Lung (tissue), 12 donors: Measurements from ENCODE around the gene KRTAP1-4. TPM values are rescaled to one million over a fixed set of nuclear protein-coding genes. Genes with fewer than 3 reads are reported as not detected.

ENCODE experiments used
- ATAC-seq: fragments of 200-7000 bp; cut with Tn5 transposase; one replicate; pipeline ENCODE4 v1.9.1; 2020; ENCODE audit warnings: moderate number of reproducible peaks; ENCODE audit not compliant: insufficient read depth, low FRiP score
- DNase-seq, 3 donors: peaks; one replicate each; pipeline ENCODE4 v3.0.0-alpha.2; 2013 to 2017
- H3K27ac ChIP-seq, 2 donors: one replicate each; pipeline ENCODE4 v1.5.1; 2013; ENCODE audit warnings: mild to moderate bottlenecking in 2 of 2, moderate library complexity in 2 of 2, control low read depth in 1 of 2, inconsistent platforms in 1 of 2, low read depth in 1 of 2, low read length in 1 of 2
- H3K27me3 ChIP-seq, 3 donors: one replicate each; pipeline ENCODE4 v1.5.1; 2013; ENCODE audit warnings: low read length in 2 of 3; ENCODE audit not compliant: control insufficient read depth in 3 of 3, insufficient read depth in 3 of 3
- H3K36me3 ChIP-seq, 4 donors: one replicate each; pipeline ENCODE4 v1.5.1; 2013; ENCODE audit warnings: low read length in 4 of 4, mild to moderate bottlenecking in 1 of 4, moderate library complexity in 1 of 4; ENCODE audit not compliant: control insufficient read depth in 4 of 4, insufficient read depth in 4 of 4
- H3K4me1 ChIP-seq, 5 donors: one replicate each; pipeline ENCODE4 v1.5.1; 2013; ENCODE audit warnings: low read length in 5 of 5, mild to moderate bottlenecking in 2 of 5, moderate library complexity in 1 of 5; ENCODE audit not compliant: control insufficient read depth in 5 of 5, insufficient read depth in 5 of 5
- H3K4me3 ChIP-seq: one replicate; pipeline ENCODE4 v1.5.1; 2013; ENCODE audit warnings: mild to moderate bottlenecking, control low read depth, moderate library complexity
- H3K9ac ChIP-seq, 2 donors: one replicate each; pipeline ENCODE4 v1.5.1; 2013; ENCODE audit warnings: low read length in 2 of 2, control low read depth in 1 of 2; ENCODE audit not compliant: insufficient read depth in 1 of 2
- H3K9me3 ChIP-seq, 4 donors: one replicate each; pipeline ENCODE4 v1.5.1; 2013; ENCODE audit warnings: low read length in 3 of 4, mild to moderate bottlenecking in 1 of 4, moderate library complexity in 1 of 4; ENCODE audit not compliant: control insufficient read depth in 4 of 4, insufficient read depth in 3 of 4
- WGBS, 2 donors: extraction: QIAGEN DNeasy Blood & Tissue Kit; methylation state at CpG; one replicate each; pipeline ENCODE4 v1.1.7; 2013; 5-methylcytosine and 5-hydroxymethylcytosine counted together
- polyA plus RNA-seq, 2 donors: library from polyadenylated mRNA; stranded (reverse); fragments of 200-250 nt; gene quantifications; one replicate each; pipeline ENCODE4 v1.2.1, GENCODE V29; 2013
- total RNA-seq, 2 donors: library from RNA; depleted of rRNA in 1 of 2; stranded (reverse); fragments of >200 nt in 1 of 2; gene quantifications; one replicate each; pipeline ENCODE4 v1.2.1, GENCODE V29; 2014 to 2021
- TF ChIP-seq, protein P1 (sequence below): IDR thresholded peaks from 2 replicates; pipeline ENCODE4 v1.5.1; 2012; ENCODE audit warnings: mild to moderate bottlenecking; ENCODE audit errors: control extremely low read depth, extremely low read depth
- donor health status: control.
- donor health status: control.
- donor health status: Bipolar disorder and iron deficiency.
- donor health status: healthy.
- donor health status: DM: yes; HTN: yes; CAD: no.

KRTAP1-4 gene
- total and polyA plus RNA-seq, 4 donors: not detected

DNA sequence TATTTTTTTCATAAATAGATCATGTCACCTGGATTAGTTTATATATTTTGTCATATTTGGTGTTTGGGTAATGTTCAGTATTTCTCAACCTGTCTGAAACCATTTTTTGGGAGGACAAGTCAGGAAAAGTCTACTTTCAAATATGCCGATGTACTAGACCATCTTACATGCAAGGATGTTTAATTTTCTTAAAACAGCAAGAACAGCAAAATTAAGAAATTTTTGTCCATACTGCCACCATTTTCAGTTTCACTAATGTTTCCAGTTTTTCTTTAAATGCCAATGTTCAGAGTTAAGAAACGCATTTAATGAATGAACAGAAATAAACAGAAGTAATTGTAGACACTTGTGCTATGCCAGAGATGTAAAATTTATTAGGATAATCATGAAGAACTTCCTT, 36.9 kb downstream of the KRTAP1-4 start:
- H3K9ac ChIP-seq: no peak overlapping the region

DNA sequence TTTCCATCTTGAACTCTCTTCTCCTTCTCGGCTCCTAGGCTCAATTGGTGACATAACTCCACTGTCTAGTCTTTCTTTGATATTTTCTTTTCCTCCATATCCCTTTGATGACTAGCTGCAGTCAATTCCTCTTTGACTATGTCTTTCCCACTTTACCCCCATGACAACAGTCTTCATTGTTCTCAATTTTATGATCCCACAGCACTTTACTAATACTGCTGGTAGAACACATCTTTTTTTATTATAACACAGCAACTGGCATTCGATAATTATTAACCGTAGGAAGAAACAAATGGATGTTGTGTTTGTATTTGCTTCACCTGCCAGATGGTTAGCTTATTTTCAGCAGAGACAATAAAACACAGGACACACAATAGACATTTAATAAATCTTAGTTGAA, 37.3 kb downstream of the KRTAP1-4 start:
- no peak for ATAC-seq
- WGBS, 2 donors: 90 to 96% methylated on average over 3 of the region's 3 CpGs
- H3K27me3 ChIP-seq: peaks cover 0 to 2% (median 0%) of the 10 kb centered on the region in 3 donors

More for the DNA sequence above, 36.9 kb downstream of the KRTAP1-4 start:
- Histone ChIP-seq H3K36me3 (no peaks in the 10 kb centered on the region), H3K9me3 (peaks cover 0 to 4% (median 0%) of the 10 kb centered on the region in 4 donors), H3K27ac (no peak overlapping the region), H3K27me3 (peaks cover 0 to 2% (median 2%) of the 10 kb centered on the region in 3 donors), H3K4me1 (no peaks in the 10 kb centered on the region), H3K4me3 (no peak overlapping the region)
- DNase-seq: no peak
- no peak for ATAC-seq
- TF ChIP-seq, protein P1, sequence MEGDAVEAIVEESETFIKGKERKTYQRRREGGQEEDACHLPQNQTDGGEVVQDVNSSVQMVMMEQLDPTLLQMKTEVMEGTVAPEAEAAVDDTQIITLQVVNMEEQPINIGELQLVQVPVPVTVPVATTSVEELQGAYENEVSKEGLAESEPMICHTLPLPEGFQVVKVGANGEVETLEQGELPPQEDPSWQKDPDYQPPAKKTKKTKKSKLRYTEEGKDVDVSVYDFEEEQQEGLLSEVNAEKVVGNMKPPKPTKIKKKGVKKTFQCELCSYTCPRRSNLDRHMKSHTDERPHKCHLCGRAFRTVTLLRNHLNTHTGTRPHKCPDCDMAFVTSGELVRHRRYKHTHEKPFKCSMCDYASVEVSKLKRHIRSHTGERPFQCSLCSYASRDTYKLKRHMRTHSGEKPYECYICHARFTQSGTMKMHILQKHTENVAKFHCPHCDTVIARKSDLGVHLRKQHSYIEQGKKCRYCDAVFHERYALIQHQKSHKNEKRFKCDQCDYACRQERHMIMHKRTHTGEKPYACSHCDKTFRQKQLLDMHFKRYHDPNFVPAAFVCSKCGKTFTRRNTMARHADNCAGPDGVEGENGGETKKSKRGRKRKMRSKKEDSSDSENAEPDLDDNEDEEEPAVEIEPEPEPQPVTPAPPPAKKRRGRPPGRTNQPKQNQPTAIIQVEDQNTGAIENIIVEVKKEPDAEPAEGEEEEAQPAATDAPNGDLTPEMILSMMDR: no peak
- WGBS, 2 donors: 94 to 97% methylated on average over 2 of the region's 2 CpGs

DNA sequence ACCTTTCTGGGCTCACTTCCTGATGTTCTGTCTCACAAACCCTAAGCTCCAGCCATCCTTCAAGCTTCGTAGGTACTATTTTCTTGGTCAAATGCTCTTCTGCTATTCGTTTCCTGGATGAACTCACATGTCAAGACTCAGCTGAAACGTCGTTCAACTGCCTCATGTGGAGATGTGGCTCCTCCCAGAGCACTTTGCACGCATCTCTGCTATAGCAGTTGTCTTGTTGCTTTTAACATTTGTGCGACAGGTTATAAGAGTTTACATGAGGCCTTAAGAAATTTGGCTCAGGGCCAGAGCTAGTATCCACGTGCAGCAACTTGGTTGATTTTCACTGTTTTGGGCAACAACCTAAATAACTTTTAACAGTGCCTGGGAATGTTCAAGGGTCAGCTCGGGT, 43.1 kb downstream of the KRTAP1-4 start:
- H3K9me3 ChIP-seq: peaks cover 0 to 4% (median 0%) of the 10 kb centered on the region in 4 donors
- TF ChIP-seq, protein P1: no peak
- ATAC-seq (no peak), DNase-seq (no peak)
- no peaks in the 10 kb centered on the region for H3K4me1 ChIP-seq
- no peak overlapping the region for H3K27ac ChIP-seq
- H3K9ac ChIP-seq: no peak overlapping the region
- H3K36me3 ChIP-seq: no peaks in the 10 kb centered on the region
- peaks cover 0 to 2% (median 0%) of the 10 kb centered on the region in 3 donors for H3K27me3 ChIP-seq
- WGBS, 2 donors: 56 to 72% methylated on average over 8 of the region's 8 CpGs
- H3K4me3 ChIP-seq: no peak overlapping the region

More for the DNA sequence above, 37.3 kb downstream of the KRTAP1-4 start:
- Histone ChIP-seq H3K4me3 (no peak overlapping the region), H3K27ac (no peak overlapping the region), H3K9ac (no peak overlapping the region), H3K36me3 (no peaks in the 10 kb centered on the region), H3K9me3 (peaks cover 0 to 4% (median 0%) of the 10 kb centered on the region in 4 donors), H3K4me1 (no peaks in the 10 kb centered on the region)
- no peak for DNase-seq
- TF ChIP-seq, protein P1: no peak

DNA sequence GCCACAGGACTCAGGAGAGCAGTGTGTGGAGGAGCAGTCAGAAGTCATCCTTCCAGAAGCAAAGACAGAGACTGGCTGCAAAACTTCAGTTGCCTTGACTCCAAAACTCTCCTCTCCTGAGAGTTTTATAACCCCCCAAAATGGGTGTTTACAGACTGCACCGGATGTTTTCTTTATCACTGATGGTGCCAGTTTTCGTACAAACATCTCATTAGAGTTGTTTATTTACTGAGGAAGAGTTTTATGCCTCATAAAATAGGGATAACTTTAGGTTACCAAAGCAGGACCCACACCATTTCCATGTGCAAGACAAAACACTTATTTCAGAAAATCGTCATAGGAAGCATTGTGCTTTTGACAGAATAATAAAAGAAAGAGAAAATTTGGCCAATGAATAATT, 45.8 kb downstream of the KRTAP1-4 start, which contains the start of gene KRT40:
Gene KRT40, minus strand, starts transcription at position 101 of the 400 bp plus-strand sequence. Its CDS starts 53 bp downstream, at position 48.
- Histone ChIP-seq H3K9ac (no peak within 1 kb of the TSS), H3K4me1 (peaks cover 0 to 10% (median 8%) of the 10 kb centered on the region in 5 donors), H3K9me3 (no peaks in the 10 kb centered on the region), H3K4me3 (no peak within 1 kb of the TSS), H3K27ac (no peak within 1 kb of the TSS), H3K27me3 (peaks cover 0 to 2% (median 0%) of the 10 kb centered on the region in 3 donors), H3K36me3 (no peaks in the 10 kb centered on the region)
- DNase-seq (no peak), ATAC-seq (no peak)
- TF ChIP-seq, protein P1: no peak
- WGBS, 2 donors: 54 to 64% methylated on average over 3 of the region's 3 CpGs
